ENCODE measurements around the gene NINJ2.
"Not testable (repeated sequence)": the region's sequence is repeated elsewhere in the genome, so short reads cannot be mapped to it uniquely, and the experiment has no call there.

The NINJ2 gene, protein sequence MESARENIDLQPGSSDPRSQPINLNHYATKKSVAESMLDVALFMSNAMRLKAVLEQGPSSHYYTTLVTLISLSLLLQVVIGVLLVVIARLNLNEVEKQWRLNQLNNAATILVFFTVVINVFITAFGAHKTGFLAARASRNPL

DNA sequence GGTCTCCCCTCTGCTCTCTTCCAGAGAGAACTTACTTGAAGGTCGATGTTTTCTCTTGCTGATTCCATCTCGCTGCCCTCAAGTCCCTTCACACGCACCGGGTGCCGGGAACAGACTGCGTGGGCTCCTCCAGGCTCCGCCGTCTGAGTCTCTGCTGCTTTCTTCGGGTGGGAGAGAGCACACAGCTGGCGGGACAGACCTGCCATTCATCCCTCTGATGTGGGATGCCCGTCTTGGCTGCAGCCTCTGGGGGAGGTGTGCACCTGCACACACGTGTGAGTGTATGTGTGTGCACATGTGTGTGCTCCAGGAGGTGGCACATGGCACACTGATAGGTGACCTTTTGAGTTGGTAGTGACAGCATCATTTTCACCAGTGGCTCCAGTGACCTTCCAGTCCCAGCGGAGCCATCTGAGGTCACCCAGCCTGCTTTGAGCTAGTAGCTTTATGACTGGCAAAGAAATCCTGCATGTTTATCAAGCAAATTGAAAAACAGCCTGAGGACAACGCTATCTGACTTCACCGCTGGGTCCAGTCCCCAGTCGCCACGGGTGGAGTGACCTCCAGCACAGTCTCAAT is at the start of gene NINJ2:
NINJ2 (minus strand) TSS at position 153 of the 579 bp plus-strand sequence; CDS start at position 68, 85 bp downstream.
- no peak within 1 kb of the TSS for H3K27ac ChIP-seq

DNA sequence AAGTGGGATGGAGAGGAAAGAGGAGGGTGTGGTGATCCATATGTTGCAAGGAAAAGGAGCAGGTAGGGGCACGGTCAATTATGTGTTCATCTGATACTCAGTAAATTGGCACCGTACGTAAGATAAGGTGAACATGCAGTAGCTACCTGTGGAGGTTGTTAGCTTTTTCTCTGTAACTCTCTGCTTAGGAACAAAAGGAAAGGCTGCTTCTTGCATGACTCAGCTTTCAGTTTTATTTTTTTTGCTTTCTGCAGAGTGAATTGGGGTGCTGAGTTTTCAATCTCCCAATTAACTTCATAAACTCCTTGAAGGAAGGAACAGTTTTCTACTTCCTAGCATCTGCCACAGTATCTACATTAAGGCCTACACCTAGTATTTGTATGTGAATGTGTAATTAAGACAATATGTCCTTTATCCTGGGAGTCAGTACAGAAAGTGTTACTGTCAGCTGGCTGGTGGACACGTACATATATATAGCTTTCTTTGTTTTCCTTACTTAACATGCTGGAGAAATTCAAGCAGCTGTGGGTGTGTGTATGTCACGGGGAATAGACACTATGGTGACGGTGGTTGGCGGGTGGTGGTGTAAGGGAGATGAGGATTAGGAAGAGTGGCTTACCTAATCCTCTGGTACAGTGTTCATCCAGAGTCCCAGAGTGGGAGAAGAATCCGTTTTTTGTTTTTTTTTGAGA is 49.1 kb upstream of the NINJ2 start:
- no peak overlapping the region for H3K9ac ChIP-seq
- no peaks in the 10 kb centered on the region for H3K79me2 ChIP-seq
- no peak overlapping the region for H3K4me2 ChIP-seq (ENCODE audit: low read length)
- H3K27me3 ChIP-seq (ENCODE audit: control insufficient read depth, insufficient read depth, low read length): no peaks in the 10 kb centered on the region
- TF ChIP-seq CTCF (IDR thresholded peaks at IDR 0.05): no peak
- H3K36me3 ChIP-seq (ENCODE audit: control insufficient read depth, insufficient read depth, low read length): no peaks in the 10 kb centered on the region
- no peak overlapping the region for H3K4me3 ChIP-seq (ENCODE audit: low read depth, low read length)
- no peaks in the 10 kb centered on the region for H3K9me3 ChIP-seq (ENCODE audit: control insufficient read depth, low read length)
- H2AFZ ChIP-seq: no peak overlapping the region
- no peak overlapping the region for H3K27ac ChIP-seq
- H3K4me1 ChIP-seq: no peaks in the 10 kb centered on the region

More for the DNA sequence above, at the start of gene NINJ2:
- Histone ChIP-seq H2AFZ (no peak within 1 kb of the TSS), H3K4me1 (no peaks in the 10 kb centered on the region), H3K4me3 (ENCODE audit: low read depth, low read length) (no peak within 1 kb of the TSS), H3K9me3 (ENCODE audit: control insufficient read depth, low read length) (no peaks in the 10 kb centered on the region), H3K9ac (no peak within 1 kb of the TSS), H3K4me2 (ENCODE audit: low read length) (no peak within 1 kb of the TSS), H3K36me3 (ENCODE audit: control insufficient read depth, insufficient read depth, low read length) (no peaks in the 10 kb centered on the region), H3K27me3 (ENCODE audit: control insufficient read depth, insufficient read depth, low read length) (no peaks in the 10 kb centered on the region), H3K79me2 (no peaks in the 10 kb centered on the region)
- no peak for TF ChIP-seq CTCF (IDR thresholded peaks at IDR 0.05)

DNA sequence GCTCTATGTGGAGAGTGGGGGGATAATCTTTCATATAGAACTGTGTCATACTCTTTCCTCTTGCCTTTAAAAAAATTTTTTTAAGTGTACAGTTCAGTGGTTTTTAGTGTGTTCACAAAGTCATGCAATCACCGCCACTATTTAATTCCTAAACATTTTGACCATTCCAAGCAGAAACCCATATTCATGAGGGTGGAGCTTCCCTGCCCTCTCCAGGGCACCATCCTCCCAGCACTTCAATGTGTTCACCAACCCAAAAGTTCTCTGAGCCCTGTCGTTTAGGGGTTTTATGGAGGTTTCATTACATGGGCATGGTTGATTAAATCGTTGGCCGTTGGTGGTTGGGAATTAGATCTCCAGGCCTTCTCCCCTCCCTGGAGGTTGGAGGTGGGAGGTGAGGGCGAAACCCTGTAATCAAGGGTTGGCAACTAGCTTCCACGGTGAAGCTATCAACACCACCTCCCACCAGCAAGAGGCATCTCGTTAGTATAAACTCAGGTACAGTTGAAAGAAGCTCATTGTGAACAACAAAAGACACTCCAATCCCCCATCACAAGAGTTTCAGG is 46.3 kb upstream of the NINJ2 start:
- no peak overlapping the region for H3K27ac ChIP-seq
- no peaks in the 10 kb centered on the region for H3K27me3 ChIP-seq (ENCODE audit: control insufficient read depth, insufficient read depth, low read length)
- no peak overlapping the region for H3K4me3 ChIP-seq (ENCODE audit: low read depth, low read length)
- H3K9ac ChIP-seq: no peak overlapping the region
- TF ChIP-seq CTCF (IDR thresholded peaks at IDR 0.05): no peak
- H3K9me3 ChIP-seq (ENCODE audit: control insufficient read depth, low read length): no peaks in the 10 kb centered on the region
- H3K79me2 ChIP-seq: no peaks in the 10 kb centered on the region
- no peak overlapping the region for H3K4me2 ChIP-seq (ENCODE audit: low read length)
- H2AFZ ChIP-seq: no peak overlapping the region
- H3K36me3 ChIP-seq (ENCODE audit: control insufficient read depth, insufficient read depth, low read length): no peaks in the 10 kb centered on the region
- H3K4me1 ChIP-seq: no peaks in the 10 kb centered on the region

- not testable (repeated sequence) for H3K9me3 ChIP-seq (ENCODE audit: control insufficient read depth, low read length); H2AFZ ChIP-seq; H3K27ac ChIP-seq; H3K9ac ChIP-seq; H3K4me2 ChIP-seq (ENCODE audit: low read length); H3K4me3 ChIP-seq (ENCODE audit: low read depth, low read length); H3K79me2 ChIP-seq; H3K4me1 ChIP-seq; H3K36me3 ChIP-seq (ENCODE audit: control insufficient read depth, insufficient read depth, low read length); H3K27me3 ChIP-seq (ENCODE audit: control insufficient read depth, insufficient read depth, low read length)
Observed at GRCh38 chr12:708084-708483, 44.8 kb upstream of the NINJ2 start.

DNA sequence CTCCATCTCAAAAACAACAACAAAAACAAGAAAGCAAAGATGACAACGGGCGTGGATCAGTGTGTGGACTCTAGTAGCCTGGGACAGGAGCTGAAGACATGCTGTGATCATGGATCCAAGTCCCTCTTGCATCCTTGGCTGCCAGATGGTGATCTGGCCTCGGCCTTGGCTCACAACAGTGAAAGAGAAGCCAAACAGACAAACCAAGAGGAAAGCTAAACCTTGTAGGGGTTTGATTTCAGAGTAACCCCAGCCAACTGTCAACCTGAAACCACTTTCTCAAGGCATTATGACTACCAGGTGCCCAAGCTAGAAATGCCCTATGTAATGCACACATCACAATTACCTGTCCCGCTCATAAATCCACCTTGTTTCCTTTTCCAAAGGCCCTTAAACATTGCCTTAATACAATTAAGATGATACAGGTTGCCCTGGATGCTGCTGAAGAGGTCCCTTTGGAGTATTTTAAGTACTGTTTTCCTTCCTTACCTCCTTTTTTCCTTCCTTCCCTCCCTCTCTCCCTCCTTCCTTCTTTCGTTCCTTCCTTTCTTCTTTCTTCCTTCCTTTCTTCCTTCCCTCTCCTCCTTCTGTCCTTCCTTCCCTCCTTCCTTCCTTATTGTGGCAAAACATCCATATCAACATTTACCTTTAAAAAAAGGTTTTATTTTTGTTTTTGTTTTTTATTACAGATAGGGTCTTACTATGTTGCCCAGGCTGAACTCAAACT is 41.4 kb upstream of the NINJ2 start:
- no peaks in the 10 kb centered on the region for H3K27me3 ChIP-seq (ENCODE audit: control insufficient read depth, insufficient read depth, low read length)
- no peaks in the 10 kb centered on the region for H3K4me1 ChIP-seq
- H3K4me3 ChIP-seq (ENCODE audit: low read depth, low read length): no peak overlapping the region
- no peak for TF ChIP-seq CTCF (IDR thresholded peaks at IDR 0.05)
- no peak overlapping the region for H3K27ac ChIP-seq
- H3K36me3 ChIP-seq (ENCODE audit: control insufficient read depth, insufficient read depth, low read length): no peaks in the 10 kb centered on the region
- no peak overlapping the region for H3K9ac ChIP-seq
- H3K4me2 ChIP-seq (ENCODE audit: low read length): no peak overlapping the region
- no peaks in the 10 kb centered on the region for H3K79me2 ChIP-seq
- no peak overlapping the region for H2AFZ ChIP-seq
- H3K9me3 ChIP-seq (ENCODE audit: control insufficient read depth, low read length): no peaks in the 10 kb centered on the region
